ENCODE data around the gene PSG5.
"Not testable (repeated sequence)": the region's sequence is repeated elsewhere in the genome, so short reads cannot be mapped to it uniquely, and the experiment has no call there.

GRCh38 chr19:43194397-43194796 is 8.1 kb upstream of the PSG5 start:
- TF ChIP-seq EZH2 (IDR thresholded peaks at IDR 0.05; ENCODE audit: insufficient read depth, poor library complexity, severe bottlenecking); EZH2phosphoT487 (IDR thresholded peaks at IDR 0.05; ENCODE audit: insufficient read depth, low read depth): not testable (repeated sequence)
